OCI-M1 (cell line): ENCODE measurements around the gene TM2D3.

Experiments used
- DNase-seq: peaks from one replicate; lab custom pipeline; 2025; lab: John Stamatoyannopoulos, UW

TM2D3 gene

DNA sequence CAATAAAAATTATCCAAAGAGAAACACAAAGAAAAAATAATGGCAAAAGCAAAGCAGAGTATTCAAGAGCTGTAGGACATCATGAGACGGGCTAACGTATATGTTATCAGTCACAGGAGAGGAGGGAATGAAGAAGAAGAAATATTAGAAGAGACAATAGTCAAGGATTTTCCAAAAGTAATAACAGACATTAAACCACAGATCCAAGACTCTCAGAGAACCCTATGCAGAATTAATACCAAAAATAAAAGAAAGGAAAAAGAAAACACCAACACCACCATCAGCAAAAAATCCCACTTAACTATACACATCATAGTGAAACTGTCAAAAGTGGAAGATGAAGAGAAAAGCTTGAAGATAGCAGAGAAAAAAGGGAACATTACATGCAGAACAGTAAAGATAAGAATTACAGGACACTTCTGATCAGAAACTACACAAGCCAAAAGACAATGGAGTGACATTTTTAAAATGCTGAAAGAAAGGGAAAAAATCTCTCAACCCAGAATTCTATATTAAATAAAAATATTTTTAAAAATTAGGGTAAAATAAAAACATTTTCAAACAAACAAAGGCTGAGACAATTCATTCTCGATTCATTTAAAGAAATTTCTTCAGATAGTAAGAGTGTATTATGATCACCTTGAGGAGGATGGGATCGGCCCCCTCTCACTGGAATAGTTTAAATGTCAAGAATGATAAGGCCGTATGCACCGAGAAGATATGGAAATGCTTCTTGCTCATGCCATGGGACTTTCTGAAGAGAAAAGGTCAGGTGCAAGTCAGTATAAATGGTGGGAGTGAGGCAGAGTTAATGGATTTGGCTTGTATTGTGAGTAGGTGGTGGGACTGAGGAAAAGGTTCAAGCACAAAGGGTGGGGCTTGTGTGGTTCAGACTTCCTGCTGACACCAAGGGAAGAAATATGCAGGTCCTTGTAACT is 28.5 kb downstream of the TM2D3 start:
- DNase-seq = no peak

DNA sequence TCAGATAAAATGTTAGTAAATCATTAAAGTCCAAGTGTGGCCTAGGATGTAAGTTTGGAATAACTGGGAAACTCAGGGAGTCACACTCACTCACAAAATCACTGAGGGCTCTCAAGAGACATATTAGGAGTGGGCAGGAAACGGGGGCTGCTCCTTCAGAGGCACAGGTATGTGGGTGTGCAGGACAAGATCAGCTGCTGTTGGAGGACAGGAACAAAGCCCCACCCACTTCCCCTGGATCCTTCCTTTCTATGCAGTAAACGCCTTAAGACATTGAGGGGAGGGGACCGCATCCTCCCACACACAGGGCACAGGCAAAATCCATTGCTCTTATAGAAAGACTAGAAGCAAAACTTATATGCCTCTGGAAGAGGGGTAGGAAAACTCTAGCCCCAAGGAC is 30.2 kb downstream of the TM2D3 start:
- DNase-seq = no peak

DNA sequence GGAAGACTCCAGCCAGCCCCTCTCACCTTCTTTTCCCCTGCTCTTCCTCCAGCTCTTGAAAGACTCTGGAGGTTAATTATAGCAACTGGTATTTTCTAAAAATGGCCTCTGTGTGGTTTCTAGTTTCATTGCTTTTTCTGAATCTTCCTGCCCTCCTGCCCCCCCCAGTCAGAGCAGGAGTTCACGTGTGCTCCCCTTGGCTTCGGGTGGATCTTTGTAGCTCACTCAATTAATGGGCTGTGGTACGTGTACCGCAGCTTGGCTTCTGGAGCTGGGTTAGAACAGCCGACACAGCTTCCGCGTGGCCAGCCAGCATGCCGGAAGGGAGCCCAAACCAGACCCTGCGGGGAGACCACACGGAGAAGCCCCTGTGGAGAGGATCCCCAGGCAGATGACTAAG is 31.5 kb downstream of the TM2D3 start:
- no peak for DNase-seq

DNA sequence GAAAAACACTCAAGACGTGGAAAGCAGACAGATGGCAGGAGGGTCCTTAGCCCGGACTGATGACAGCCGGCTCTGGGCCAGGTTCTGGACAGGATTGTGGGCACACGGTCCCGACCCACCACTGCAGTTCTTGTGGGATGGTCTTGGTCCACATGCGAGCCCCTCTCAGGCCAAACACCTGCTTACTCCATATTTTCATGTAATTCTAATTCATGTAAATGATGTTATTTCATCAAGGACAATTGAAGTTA is 32.6 kb downstream of the TM2D3 start:
- no peak for DNase-seq

DNA sequence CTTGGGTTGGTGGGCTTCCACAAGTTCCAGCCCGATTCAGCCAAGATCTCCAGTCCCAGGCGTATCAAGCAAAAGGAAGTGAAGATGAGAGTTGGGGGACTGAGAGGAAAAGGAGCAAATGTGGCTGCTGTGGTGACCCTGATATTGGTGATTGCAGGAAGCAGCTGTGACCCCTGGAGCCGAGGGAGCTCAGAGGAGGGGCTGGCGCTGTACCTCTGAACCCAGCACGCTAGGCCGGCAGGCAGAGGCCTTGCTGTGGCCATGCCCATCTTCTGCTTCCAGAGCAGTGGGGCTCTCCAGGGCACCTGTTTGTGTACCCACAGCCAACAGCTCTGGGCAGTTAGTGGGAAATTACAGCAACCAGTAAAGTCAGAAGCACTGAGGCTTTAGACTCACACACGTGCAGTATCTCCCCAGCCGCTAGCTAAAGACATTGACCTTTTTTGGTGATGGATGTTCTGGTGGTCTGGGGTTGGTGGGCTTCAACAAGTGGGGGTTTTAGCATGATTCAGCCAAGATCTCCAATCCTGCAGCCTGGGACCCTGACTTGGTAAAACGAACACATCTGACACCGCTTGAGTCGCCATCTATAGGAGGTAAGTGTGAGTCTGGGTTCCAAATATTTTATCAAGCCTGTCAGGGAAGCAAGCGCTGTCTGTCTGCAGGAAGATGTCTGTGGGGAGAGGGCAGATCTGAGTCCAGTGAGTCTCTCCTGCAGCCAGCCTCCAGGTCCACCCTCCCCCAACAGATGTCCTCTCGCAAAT is 33.1 kb downstream of the TM2D3 start:
- DNase-seq = no peak

DNA sequence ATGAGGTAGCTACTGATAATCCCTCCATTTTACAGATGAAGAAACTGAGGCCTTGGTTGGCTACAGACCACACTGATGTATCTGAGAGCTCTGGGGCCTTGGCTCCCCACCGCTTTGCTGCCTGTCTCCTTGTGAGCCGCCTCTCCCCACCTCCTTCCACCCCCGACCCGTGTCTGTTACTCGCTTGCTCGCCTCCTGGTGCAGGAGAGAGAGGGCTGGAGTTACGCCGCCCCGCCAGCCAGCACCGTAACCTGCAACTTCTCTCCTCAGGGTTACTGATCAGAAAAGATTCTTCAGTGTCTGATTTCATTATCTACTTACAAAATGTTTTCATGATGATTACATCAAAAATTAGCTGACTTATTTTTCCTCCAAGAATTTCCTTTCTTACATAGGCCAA is 34.1 kb downstream of the TM2D3 start:
- no peak for DNase-seq

DNA sequence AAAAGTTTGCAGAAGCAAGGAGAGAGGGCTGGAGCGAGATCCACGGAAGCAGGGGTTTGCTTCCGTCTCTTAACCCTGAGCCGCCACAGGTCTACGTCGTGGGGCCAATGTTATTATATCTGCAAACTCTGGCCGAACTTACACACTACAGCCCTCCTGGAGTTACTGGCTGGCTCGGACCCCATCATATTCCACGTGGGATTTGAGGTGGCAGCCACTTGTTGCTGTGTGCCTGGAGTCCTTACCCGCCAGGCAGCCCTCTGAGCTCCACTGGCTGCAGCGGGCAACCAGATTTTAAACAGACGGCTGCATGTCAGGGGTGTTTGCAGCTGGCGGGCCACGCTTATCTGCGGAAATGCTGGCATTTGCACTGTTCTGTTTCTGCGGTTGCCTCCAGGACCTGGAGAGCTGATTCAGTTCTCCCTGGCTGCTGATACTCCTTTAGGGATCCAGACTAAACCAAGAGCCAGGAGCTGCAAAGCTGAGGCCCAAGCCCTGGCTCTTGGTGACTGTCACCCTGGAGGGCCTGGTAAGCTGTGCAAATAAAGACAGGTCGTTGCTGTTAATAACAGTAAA is 34.7 kb downstream of the TM2D3 start:
- DNase-seq = no peak

DNA sequence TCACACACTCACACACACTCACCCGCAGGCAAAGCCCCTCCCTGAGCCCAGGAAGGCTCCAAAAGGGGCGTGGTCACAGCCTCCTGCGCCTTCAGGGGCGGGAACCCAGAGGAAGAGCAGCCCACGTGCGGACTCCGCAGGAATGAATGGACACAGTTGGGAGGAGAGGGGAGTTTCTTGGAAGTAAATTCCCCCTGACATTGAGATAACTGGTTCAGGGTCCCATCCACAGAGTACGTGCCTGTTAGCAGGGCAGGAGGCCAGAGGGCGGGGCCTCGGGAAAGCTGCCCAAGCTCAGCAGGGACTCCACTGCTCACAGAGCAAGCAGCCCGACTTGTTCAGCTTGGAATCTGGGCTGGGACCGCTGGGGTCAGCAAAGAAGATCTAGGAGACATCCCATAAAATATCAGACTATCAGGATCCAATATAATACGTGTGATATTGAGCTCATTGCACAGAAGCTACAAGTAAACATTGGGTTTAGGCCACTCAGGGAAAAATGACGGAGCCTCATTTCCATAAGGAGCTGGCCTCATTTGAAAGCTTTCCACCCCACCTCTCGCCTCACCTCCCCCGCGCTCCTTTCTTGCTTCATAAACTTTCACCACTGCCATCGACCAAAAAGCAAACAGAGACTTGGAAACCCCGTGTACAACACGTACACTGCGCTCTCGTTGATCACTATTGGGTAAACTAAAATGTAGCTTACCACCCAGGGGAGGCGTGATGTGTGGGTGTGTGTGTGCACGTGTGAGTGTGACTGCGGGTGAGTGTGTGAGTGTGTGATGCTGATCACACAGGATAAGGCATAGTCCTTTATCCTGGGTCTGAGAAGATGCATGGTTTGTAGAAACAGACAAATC is 36.0 kb downstream of the TM2D3 start:
- DNase-seq = no peak

DNA sequence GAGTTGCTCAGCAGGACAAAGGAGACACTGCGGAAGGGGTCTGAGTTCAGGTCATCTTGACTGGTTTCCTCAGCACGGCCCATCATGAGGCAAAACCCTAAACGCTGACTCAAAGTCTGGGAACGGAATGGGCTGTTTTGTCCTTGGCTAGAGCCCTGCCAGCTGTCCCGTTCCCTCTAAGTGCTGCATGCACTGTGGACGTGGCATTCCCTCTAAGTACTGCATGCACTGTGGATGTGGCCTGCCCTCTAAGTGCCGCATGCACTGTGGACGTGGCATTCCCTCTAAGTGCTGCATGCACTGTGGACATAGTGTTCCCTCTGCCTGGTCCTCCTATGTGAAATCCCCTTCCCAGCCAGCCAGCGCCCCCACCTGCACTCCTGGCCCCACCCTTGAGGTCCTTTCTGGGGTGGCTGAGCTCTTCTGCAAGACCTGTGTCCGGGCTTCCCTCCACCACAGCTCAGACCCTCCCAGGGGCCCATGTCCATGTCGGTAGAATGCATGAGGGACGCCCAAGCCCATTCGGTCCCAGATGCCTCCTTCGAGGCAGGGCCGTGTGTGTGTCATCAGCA is 36.7 kb downstream of the TM2D3 start:
- no peak for DNase-seq

DNA sequence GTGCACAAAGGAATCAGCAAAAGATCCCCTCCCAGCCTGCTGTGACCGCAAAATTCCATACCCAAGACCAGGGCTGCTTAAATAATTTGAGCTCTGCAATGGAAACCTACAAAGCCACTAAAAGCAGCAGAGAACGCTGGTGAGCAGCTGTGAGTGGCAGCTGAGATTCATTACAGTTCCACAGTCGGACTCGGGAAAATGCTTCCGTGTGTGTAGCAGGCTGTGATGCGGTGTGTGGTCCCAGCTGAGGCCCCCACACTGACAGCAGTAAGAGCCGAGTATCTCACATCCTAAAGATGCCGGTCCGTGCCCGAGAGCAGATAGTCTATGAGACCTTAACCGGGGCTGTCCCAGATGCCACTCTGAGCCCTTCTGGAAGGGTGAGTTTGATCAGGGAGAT is 37.4 kb downstream of the TM2D3 start:
- DNase-seq = no peak

DNA sequence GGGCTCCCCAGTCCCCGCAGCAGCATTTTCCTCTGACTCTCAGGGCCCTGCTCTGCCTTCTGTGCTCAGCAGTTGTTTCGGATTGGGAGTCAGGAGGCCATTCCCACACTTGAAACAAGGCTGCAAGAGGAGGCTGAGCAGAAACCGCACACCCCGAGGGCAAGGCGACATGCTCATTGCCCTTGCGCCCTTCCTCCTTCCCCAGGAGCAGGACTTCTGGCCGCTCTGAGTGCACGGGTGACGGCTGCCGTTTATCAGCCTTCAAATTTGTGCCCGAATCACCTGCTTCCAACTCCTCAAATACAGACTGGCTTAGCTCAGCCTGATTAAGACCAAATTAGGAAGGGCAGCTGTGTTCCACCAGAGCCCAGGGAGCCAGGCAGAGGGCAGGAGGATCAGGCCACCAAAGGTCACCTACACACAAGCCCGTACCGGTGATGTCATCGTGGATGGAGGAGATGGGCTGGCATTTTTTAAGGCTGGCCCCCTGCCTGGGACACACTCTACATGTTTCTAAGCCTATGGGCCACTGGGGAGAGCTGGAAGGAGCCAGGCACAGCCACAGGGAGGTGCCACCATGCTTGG is 38.1 kb downstream of the TM2D3 start:
- DNase-seq = no peak

DNA sequence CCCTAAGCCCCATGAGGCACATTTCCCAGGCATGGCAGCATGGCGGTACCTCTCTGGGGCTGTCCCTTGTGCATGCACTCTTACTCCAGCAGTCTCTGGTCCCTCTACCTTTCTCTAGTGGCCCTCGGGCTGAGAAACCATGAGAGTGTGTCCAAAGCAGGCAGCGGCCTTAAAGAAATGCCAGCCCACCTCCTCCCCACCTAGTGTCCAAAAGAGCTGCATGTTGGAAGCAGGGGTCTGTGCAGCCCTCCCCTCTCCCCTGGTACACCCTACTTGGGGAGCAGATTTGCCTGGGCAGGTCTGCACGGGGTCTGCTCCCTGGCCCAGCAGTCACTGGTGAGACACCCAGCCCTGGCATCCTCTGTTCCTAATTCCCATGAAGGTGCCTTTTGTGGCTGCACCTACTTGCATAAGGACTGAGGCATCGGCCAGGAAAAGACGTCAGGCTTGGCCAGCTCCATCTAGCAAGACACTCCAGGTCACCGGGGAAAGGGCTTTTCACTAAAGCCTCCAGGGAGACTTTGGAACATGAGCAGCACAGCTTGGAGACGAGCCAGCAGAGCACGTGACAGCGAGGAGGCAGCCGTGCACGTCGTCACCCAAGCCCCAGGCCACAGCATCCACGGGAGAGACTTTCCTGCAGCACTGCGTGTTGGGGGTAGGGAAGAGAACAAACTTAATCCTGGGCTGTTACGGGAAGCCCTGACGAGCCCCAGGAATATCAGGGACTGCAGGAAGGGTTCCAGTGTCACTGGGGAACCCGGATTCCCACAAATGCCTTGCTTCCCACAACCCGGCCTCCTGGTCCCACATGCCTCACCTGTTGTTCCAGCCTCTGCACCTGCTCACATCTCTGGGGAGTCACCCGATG is 38.8 kb downstream of the TM2D3 start:
- DNase-seq = no peak

DNA sequence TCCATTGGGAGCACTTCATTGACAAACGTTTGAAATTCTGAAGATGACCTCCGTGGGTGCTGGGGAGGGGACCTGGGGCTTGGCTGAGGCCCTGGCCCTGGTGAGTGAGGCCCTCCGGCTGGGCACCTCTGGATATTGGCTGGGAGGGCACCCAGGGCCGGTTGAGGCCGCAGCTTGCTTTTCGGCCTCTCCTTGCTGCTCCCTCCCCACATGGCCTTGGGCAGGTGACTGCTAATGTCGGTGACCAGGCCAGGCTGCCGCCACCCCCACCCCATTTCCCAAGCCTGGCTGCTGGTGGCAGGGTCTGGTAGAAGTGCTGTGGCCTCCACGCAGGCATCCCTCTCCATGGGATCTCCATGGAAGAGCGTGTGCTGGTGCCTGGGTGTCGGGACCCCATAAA is 39.5 kb downstream of the TM2D3 start:
- no peak for DNase-seq

DNA sequence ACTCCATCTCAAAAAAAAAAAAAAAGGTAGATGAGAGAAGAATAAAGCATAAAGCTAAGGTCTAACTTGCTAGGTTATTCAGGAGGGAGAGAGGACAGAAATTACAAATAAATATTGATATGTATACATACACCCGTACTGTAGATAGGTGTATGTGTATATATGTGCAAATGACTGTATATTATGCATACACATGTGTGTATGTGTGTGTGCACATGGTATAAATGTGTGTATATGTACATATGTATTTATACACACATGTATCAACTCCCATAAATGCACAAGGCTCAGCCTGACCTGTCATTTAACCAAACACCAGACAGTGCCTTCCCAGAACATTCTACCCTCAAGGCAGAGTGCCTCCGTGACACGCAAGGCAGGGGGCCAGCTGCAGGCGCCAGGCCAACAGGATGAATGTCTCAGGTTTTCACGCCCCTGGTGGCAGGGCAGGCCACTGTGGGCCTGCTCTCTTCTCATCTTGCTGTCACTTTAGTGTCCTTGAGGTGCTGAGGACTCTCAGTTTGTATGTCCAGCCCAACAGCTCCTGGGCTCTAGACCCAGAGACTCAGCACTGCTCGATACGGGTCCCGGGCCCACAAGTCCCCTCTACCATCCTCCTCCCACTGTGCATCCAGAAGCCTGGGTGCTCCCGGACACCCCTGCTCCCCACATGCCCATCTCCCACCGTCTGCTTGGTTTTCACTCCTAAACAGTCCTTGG is 40.4 kb downstream of the TM2D3 start:
- DNase-seq = no peak

DNA sequence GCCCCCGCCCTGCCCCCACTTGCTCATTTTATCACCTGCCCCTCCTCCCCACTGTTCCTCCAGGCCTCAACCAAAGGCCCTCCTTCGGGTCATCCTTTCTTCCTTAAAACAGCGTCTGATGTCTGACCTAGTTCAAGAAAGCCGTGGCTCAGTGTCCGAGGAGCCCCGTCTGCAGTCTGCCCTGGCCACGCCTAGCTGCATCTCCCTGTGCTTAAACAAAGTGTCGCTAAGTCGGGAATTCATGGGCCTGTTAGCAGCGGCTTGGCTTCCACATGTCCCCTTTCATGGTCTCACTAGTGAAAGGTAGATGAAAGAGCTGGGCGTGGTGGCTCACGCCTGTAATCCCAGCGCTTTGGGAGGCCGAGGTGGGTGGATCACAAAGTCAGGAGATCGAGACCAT is 41.2 kb downstream of the TM2D3 start:
- no peak for DNase-seq

DNA sequence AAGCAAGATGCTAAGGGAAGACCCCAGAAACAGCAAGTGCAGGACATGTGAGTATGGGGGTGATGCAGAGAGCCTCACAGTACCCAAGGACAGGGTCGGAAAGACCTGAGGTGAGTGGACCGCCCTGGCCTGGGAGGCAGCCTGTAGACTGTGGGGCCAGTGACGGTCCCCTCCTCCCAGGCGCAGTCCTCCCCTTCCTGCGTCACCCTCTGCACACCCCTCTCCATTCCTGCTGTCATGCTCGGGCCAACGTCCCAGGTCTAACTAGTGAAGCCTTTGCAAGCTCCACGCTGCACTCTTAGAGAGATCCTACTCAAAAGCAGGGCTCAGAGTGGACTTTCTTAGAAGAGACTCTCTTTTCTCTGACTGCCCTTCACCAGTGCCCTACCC is 41.6 kb downstream of the TM2D3 start:
- no peak for DNase-seq

DNA sequence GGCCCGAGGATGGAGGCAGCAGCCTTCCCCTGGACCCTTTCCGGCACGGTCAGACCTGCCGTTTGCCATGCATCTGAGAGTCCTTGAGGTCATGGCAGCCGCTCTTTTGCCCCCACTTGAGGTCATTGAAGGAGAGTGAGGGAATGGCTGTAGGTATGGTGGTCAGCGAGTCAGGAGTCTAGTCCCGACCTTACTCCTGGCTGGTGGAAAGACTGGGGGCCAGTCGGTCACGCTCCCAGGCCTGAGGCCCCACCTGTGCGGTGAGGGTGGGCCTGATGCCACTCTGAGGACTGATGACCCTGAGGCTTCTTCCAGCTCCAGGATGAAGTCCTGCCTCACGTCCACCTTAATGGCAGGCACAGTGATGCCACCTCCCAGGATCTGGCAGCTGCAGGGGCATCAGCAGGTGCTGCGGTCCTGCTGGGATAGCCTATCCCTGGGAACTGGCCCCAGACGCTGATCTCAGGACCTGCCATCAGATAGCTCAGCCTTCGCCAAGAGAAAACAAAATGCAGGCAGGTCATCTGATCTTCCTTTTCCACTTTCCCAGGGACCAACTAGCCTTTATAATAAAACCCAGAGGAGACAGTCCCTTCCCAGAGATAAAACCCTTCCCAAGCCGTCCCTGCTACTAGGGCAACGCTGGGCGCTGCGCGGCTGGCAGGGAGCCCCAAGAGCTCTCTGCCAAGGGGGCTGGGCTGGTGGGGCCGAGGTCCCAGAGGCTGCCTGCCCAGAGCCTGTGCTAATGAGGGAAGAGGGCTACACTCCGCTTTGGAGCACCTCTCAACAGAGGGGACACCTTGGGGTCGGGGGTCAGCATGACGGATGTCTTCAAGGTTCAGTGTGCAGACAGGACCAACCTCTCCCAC is 42.2 kb downstream of the TM2D3 start:
- no peak for DNase-seq

DNA sequence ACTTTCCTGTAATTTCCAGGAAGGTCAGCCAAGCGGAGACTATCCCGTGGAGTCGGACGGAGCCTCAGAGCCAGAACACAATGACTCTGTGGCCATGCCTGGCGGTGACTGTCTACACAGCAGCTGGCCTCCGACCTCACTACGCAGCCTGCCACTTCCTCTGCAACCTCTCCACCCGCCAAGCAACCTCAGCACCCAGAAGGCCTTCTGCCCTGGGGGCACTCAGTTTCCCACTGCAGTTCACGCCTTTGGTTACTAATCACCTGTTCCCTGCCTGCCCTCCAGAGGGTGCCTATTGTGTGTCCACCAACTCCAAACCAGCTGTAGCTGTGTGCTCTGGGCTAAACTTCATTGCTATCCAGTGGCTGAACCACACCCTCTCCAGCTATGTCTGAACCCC is 44.0 kb downstream of the TM2D3 start:
- DNase-seq = no peak

DNA sequence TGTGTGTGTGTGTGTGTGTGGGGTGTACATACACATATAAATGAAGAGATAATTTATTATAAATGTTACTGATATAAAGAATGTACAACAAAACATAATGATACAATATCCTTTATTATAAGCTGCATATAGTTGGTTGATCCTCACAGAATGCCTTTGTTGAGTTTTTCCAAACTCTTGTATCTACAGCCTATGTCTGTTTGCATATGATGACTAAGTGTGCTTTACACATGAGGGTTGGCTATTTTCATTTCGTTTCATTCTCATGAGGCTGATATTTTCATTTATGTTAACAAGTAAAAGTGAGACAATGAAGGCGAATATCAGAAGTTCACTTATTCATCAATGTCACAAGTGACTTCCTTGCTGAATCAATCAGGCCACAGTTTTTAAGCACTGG is 45.1 kb downstream of the TM2D3 start:
- DNase-seq = no peak
